GM19239 (cell line): ENCODE data around the gene FYB1.

Experiments
- DNase-seq: peaks from one replicate; pipeline ENCODE4 v3.0.0; 2011; ENCODE audit warnings: low spot score; ENCODE audit not compliant: insufficient read length
- FAIRE-seq: peaks from 2 replicates; lab custom pipeline; 2011; peaks lifted over from hg19 to GRCh38; lab: Jason Lieb, UNC

The FYB1 gene

DNA sequence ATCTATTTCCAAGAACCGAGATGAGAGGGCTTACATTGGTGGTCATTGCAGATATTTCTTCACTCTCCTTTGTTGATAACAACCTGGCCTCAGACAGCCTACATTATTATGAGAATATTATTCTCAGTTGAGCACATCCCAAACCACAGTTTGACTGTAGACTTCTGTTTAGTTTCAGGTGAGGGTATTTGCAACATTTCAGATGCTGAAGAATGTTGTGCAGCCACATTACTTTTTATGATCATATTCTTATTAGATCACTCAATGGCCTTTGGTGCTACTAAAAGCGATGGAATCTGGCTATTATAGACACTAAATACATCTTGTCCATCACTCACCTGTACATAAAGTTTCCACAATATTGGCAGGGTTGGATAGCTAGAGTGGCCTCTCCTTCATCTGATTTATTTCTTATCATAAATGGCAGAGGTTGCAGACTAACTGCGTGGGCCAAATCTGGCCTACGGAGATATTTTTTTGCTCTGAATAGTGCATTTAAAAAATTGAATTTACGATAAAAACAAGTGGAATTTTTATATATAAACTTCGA lies 119.0 kb downstream of the FYB1 start:
- FAIRE-seq (no peak), DNase-seq (no peak)

DNA sequence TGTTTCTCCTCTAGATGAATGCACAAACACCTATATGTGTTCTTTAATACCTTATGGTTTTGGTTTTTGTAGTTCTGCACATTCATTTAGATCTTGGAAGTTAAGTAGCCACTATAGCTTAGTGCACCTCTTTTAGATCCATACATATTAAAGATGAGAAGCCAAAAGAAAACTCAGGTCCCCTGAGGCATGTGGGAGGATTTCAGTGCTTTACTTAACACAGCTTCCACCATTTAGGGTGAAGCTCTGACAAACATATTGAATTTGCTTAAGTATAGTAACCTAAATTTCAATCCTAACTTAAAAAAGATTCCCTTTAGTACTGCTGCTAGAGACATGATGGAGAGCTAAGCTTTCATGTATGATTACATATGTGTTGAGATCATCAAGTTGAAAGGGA lies 119.5 kb downstream of the FYB1 start:
- FAIRE-seq (no peak), DNase-seq (no peak)

DNA sequence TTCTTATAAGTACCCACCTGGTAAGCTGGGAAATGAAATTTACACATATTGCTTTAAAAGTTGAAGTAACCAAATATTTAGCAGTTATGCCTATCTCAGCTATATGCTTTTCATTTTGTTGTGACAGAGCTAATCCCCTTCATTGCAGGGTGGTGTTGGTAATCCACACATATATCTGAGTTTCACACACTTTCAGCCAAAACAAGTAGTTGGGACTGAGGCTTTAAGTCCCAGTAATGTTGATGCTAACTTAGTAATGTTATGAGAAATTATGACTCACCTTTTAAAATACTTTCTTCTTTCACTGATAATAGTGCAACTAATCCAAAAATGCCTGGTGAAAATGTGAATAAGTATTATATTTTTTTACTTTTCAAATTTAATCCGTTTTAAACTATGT lies 126.0 kb downstream of the FYB1 start:
- FAIRE-seq, result no peak

DNA sequence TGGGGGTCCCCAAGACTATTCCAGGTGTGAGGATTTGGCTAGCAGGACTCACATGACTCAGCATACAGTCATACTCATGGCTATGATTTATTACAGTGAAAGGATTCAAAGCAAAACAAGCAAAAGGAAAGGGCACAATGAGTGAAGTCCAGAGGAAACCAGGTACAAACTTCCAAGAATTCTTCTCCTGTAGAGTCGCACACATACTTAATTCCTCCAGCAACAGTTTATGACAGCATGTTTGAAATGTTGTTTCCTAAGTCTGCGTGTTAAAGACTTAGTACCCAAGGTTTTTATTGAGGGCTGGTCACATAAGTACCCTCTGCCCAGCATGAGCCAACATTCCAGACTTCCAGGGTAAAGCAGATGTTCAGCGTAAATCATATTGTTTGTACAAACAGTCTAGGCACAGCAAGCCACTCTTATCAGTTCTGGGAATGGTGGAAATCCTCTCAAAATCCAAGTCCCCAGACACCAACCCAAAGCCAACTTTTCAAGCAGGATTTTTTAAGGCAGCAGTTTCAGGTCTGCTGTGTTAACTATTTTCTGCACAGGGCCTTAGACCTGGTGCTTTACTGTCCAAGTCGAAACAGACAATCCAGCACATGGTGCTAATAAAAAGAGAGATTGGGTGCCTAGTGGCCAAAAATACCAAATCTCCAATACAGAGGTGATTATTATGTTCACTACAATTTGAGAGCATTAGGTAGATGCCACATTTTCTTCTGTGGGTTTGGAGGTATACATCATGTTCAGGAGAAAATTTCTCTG lies 126.6 kb downstream of the FYB1 start:
- FAIRE-seq (no peak), DNase-seq (no peak)

More for the DNA sequence above, 126.0 kb downstream of the FYB1 start:
- no peak for DNase-seq

DNA sequence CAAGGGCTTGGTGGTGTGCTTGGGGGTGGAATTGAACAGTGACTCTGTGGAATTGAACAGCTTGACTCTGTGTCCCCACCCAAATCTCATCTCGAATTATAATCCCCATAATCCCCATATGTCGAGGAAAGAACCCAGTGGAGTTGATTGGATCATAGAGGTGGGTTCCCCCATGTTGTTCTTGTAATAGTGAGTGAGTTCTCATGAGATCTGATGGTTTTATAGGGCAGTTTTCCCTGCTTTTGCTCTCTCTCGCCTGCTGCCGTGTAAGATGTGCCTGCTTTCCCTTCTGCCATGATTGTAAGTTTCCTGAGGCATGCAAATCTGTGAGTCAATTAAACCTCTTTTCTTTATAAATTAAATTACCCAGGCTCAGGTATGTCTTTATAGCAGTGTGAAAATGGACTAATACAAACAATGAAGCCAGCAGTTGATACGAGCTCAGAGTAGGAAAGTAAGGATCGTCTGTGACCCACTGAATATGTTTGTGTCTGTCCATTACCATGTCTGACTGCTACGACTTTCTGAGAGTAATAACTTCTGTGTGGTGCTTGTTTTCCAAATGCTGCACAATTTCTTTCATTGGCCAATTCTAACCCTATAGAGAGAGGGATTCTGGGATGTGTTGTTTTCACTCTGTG lies 127.3 kb downstream of the FYB1 start:
- DNase-seq (no peak), FAIRE-seq (no peak)

DNA sequence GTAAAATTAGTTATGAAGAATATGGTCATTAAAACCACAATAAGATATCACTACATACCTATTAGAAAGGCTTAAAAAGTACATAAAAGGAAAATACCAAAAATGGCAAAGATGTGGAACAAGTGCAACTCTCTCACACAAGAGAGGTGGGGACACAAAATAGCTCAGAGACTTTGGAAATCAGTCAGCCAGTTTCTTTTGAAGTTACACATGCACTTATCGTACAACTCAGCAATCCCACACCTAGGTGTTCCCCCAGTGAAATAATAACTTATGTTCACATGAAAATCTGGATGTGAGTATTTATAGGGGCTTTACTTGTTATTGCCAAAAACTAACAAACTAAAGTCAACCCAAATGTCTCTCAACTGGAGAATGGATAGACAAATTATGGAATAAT lies 135.4 kb downstream of the FYB1 start:
- no peak for DNase-seq
- FAIRE-seq, result no peak

DNA sequence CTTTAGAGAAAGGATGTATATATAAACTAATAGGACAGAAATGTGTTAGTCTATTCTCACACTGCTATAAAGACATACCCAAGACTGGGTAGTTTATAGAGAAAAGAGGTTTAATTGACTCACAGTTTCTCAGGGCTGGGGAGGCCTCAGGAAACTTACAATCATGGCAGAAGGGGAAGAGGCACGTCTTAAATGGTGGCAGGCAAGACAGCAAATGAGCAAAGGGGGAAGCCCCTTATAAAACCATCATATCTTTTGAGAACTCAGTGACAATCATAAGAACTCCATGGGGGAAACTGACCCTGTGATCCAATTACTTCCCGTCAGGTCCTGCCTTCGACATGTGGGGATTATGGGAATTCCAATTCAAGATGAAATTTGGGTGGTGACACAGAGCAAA lies 136.4 kb downstream of the FYB1 start:
- DNase-seq, result no peak
- FAIRE-seq, result no peak

DNA sequence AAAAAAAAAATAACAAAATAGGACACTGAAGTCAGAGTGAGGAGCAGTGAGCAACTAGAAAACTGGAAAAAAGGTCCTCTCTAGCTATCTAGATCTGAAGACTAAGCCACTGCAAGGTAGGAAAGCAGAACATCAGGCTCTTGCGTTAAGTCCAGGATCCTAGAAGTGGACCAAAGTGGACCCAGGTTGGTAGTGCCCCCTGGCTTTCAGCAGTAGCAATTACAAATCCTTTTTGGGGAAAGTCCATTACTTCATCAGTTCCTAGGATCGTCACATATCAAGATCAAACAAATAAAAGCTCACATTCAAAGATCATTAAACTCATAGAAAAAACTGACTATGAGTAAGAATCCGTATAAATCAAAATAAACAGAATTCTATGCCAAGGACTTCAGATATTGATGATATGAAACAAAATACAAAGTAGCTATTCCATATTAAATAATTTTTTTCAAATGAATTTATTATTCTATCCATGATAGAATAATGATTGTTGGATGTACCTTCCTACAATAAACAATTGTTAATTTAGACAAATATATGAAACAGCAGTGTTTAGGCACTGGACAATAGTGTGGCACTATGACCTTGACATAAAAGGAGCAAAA lies 138.7 kb downstream of the FYB1 start:
- peak; percentile 94 for FAIRE-seq
- peak; percentile 9 for DNase-seq

DNA sequence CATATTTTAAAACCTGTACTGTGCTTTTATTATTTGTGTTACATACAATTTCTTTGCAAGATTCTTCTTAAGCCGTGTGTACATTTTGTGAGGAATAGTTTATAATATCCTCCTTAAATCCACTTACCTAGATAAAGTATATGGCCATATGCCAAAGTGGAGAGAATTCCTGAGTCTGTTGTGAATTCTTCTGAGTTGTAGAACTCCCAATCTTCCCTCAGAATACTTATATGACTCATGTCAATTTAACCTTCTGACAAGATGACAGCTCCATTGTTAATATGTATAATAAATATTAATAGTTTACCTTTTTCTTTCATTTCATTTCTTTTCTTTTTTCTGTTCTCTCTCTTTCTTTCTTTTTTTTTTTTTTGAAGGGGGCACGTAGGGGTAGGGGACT lies 139.2 kb downstream of the FYB1 start:
- no peak for DNase-seq
- no peak for FAIRE-seq

DNA sequence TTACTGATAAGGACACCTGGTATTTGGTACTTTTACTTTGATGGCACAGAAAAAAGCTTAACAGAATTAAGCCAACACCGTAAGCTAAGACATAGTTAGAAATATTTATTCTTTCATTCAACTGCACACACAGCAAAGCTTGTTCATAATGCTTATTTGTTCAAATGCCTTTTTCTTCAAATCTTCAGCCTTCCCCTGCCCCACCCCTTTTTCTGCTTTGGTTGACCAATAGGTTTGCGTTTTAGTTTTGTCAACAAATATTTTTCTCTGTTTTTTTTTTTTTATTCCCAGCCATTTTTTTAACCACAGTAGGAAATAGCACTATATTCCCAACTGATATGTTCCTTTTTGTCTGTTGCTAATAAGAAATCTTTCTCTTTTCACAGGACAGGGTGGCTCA lies 140.2 kb downstream of the FYB1 start:
- FAIRE-seq (no peak), DNase-seq (no peak)

DNA sequence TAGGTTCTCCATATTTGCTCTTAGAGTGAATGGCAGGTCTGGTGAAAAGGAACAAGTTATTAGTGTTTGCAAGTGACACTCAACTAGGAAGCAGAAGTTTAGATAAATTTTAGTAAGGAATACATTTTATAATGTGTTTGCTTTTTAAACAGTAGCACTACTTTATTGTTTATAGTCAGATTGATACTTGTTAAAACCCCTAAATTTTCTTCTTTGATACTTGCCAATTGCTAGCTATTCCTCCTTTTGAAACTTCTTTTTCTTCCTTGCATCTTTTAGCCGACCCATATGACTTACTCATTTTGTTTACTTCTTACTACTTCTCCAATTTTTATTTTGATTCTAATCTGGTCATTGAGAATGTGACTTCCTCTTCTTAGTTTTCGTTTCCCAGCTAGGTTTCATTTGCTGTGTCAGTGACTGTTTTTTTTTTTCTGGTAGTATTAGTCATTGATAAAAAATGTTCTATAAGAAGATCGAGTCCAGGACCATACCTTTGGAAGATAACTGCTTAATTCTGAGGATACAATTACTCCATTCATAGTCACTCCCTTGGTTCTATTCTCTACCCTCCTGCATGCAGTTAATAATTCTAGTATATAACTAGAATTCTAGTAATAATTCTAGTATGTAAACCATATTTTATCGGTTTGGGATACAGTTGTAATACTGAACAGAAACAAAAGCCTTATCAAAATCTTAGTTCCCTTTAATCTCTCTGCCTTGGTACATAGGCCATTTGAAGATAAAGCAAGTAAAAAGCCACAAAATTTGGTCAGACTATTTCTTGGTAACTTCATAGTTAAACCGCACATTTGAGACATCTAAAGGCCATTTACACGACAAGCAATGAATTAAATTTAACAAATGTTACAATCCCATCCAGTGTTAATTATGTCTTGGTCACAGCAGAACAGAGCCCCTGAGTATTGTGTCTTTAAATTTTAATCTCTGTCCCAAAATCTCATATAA lies 142.3 kb downstream of the FYB1 start:
- FAIRE-seq (peak; percentile 77), DNase-seq (peak; percentile 23)

DNA sequence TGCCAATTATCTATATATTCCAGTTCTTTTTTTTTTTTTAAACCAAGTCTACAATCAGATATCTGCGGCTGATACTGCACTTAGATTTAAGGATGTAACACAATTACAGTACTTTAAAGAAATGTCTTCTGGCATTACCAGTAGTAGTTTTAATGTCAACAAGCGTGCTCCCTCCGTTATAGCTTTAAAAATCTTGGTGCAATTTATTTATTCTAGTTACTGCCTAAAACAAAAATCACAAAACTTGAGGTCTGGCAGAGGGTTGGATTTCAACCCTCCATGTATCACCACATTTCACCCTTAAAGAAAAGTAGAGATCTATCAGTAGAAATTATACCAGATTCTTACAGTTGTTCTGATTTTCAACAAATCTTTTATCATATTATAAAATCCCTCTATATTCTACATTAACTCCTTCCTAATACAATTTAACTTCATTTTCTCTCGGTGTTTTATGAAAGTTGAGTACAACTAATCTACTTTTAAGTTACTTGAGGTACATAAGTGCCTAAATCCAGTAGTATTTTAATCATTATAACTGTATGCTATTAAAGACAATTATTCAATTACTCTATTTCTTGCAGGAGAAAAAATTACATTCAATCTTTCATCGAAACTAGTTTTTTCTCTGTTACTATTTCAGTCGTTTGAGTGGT lies 143.1 kb downstream of the FYB1 start:
- DNase-seq (no peak), FAIRE-seq (no peak)

DNA sequence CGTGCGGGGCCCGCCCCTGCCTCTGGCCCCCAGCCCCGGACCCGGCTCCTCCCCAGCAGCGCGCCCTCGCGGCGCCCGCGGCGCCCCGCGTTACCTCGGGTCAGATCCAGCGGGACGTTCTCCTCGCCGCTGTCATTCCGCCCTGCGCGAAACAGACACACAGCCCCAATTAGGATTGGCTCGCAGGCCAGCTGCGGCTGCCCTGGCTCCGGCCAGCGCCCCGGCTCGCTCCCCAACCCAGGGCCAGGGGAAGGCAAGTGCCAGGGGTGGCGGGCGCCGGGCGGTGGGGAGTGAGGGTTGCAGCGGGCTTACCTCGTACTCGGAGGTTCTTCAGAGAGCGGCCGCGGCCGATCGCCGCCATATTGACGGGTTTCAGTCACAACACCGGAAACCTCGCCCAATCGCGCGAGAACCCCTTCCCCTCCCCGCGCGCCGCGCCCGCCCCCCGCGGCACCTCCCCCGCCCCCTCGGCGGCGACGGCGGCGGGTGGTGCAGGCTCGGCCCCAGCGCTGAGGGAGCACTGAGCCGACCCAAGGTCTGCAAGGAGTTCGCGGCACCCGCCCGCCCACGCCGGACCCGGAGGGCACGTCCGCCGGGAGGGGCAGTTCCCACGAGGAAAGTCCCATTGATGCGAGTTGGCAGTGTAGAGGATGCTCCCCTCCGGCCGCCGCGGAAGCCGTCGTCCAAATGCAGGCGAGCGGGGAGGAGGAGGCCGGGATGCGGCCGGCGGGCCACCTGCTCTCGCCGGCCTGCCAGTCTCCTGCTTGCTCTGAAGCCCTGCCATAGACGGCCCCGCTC lies 145.1 kb downstream of the FYB1 start, which contains the start of gene RICTOR:
Gene RICTOR (minus strand): TSS at position 383 of the 798 bp plus-strand sequence. CDS start 22 bp downstream, at position 361.
- peak; percentile 42 for FAIRE-seq
- peak; percentile 79 for DNase-seq

DNA sequence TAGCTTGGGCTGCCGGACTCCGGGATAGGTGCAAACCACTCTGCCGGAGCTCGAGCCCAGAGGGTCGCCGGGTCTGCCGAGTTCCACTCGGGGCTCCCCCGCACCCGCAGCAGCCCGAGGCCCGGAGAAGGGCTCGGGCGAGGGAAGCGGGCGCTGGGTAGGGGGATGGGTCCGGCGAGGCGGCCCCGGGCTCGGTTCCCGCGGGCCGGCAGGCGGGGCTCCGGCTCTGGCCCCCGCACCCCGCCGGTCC lies 145.7 kb downstream of the FYB1 start:
- FAIRE-seq, result no peak
- DNase-seq, result no peak

DNA sequence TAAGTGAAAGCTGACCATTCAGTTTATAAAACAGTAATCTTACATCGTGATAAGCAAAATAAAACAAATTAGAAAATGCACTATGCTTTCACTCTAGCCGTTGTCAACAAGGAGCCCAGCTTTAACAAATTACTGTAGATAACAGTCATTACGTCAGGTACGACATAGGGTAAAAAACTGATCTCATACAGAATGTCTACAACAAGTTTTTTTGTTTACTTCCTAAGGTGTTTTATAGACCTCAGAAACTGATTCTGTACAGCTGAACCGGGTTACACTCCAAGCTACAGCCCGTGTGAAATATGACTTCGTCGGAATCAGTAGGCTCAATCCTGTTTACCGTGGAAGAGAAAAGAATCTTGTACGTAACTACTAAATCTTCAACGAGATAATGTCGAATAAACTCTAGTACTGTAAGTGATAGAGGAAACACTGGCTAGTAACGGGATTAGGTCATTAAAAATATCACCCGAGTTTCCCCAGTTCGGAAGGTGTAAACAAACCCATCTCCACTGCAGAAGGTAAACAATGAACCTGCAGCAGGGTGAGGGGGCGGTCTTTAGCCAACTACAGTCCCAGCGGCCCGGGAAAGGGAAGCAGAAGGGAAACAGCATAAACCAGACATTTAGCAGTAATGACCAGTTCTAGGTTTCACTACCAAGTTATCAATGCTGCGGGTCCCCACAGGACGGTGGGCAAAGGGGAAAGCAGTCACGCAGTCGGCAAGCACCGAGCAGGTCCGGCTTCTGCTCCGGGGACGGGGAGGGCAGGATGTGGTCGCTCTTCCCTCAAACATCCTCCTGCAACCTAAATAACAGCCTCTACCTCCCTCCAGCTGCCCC lies 146.2 kb downstream of the FYB1 start:
- DNase-seq (peak; percentile 35), FAIRE-seq (peak; percentile 90)

DNA sequence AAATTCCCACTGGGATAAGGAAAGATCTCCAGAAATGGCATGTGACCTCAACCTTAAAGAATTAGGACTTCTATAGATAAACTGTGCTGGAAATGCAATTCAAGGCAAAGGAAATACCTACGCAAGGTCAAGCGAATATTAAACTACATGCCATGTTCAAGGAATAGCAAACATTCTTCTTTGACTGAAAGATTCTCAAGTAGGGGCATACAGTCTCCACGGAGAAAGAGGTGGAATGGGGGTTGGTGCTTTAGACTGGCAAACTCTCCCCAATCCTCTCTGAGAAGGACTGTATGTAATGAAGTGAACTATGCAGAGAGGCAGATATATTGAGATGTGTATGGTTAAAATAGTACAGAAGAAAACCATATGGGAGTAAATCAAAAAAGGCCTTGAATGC lies 151.3 kb downstream of the FYB1 start:
- DNase-seq (no peak), FAIRE-seq (no peak)

DNA sequence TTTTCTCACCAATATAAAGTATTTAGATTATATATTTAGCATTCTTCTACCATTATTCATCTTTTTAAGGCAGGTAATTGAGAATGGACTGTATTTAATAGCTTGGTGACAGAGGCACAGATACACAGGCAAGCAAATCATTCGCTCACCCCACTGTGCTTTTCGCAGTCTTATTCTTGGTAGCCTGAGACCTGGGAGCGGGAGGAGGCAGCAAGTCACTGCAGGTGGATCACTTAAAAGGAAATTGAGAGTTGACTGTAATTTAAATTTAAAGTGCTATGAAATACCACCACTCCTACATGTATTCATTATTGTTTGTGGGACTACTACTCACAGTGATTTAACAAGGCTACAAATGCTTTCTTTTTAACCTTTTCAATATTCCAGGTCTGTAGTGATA lies 154.9 kb downstream of the FYB1 start:
- DNase-seq (no peak), FAIRE-seq (no peak)

DNA sequence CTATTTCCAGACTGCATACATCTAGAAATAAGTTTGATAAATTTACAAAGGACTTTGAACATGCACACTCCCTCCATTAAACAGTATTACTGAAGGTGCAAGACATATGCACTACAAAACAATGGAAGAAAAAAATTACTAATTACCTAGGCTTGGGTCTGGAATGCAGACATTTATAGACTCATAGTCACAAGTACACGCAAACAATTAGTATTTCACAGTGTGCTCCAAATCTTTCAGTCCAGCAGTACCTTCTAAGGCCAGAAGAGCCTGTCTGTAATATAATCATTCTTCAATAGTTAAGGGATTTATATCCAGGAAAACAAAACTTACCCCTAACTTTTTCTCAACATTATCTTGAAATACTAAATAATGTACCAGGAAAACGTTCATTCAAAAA lies 156.3 kb downstream of the FYB1 start:
- no peak for FAIRE-seq
- DNase-seq, result no peak
